Keratinocyte (primary cell): ENCODE measurements around the gene SYNE2. TPM values are rescaled to one million over a fixed set of nuclear protein-coding genes. Genes with fewer than 3 reads are reported as not detected.

ENCODE experiments used
- DNase-seq: peaks from one replicate; pipeline ENCODE4 v3.0.0-alpha.2; 2011; ENCODE audit warnings: low read depth, missing footprints, low spot score
- FAIRE-seq: peaks from 2 replicates; lab custom pipeline; 2011; peaks lifted over from hg19 to GRCh38; lab: Jason Lieb, UNC
- H2AFZ ChIP-seq: 2 replicates; pipeline ENCODE4 v1.6.0; 2012; ENCODE audit warnings: low read length, control low read depth, inconsistent platforms; ENCODE audit not compliant: control insufficient read depth
- H3K27ac ChIP-seq: 2 replicates; pipeline ENCODE4 v1.5.1; 2011; ENCODE audit warnings: low read length; ENCODE audit not compliant: control insufficient read depth, insufficient read depth
- H3K27me3 ChIP-seq: 3 replicates; pipeline ENCODE4 v1.6.0; 2011; ENCODE audit warnings: low read length; ENCODE audit not compliant: control insufficient read depth, insufficient read depth; ENCODE audit errors: extremely low read depth
- H3K36me3 ChIP-seq, 2 experiments: 2 replicates in 1 of 2; 3 replicates in 1 of 2; pipeline ENCODE4 v1.5.1; 2011; ENCODE audit warnings: low read length in 2 of 2, mild to moderate bottlenecking in 1 of 2; ENCODE audit not compliant: control insufficient read depth in 2 of 2, insufficient read depth in 2 of 2; ENCODE audit errors: extremely low read depth in 1 of 2
- H3K4me1 ChIP-seq: 3 replicates; pipeline ENCODE4 v1.5.1; 2011; ENCODE audit warnings: low read length; ENCODE audit not compliant: control insufficient read depth, insufficient read depth; ENCODE audit errors: extremely low read depth
- H3K4me2 ChIP-seq: 3 replicates; pipeline ENCODE4 v1.6.0; 2011; ENCODE audit warnings: low read depth, low read length; ENCODE audit not compliant: control insufficient read depth, insufficient read depth; ENCODE audit errors: extremely low read depth
- H3K4me3 ChIP-seq, 3 experiments: fragments of 200-600 bp in 1 of 3; sonication (generic) in 1 of 3; 2 replicates in 2 of 3; 3 replicates in 1 of 3; pipeline ENCODE4 v1.5.1; 2011 to 2016; ENCODE audit warnings: low read length in 3 of 3, mild to moderate bottlenecking in 3 of 3, control low read depth in 2 of 3, inconsistent platforms in 1 of 3, low read depth in 1 of 3, mixed read lengths in 1 of 3, mixed run types in 1 of 3, moderate library complexity in 1 of 3; ENCODE audit not compliant: control insufficient read depth in 2 of 3, insufficient read depth in 2 of 3; ENCODE audit errors: extremely low read depth in 1 of 3
- H3K79me2 ChIP-seq: 2 replicates; pipeline ENCODE4 v1.6.0; 2012; ENCODE audit warnings: low read length; ENCODE audit not compliant: control insufficient read depth, insufficient read depth
- H3K9ac ChIP-seq: 3 replicates; pipeline ENCODE4 v1.6.0; 2011; ENCODE audit warnings: low read length; ENCODE audit not compliant: control insufficient read depth, insufficient read depth; ENCODE audit errors: extremely low read depth
- H3K9me1 ChIP-seq: 3 replicates; pipeline ENCODE4 v1.6.0; 2011; ENCODE audit warnings: low read length; ENCODE audit not compliant: control insufficient read depth, insufficient read depth; ENCODE audit errors: extremely low read depth
- H3K9me3 ChIP-seq: 2 replicates; pipeline ENCODE4 v1.5.1; 2012; ENCODE audit warnings: low read depth, low read length; ENCODE audit not compliant: control insufficient read depth
- H4K20me1 ChIP-seq: 3 replicates; pipeline ENCODE4 v1.6.0; 2011; ENCODE audit warnings: low read length; ENCODE audit not compliant: control insufficient read depth, insufficient read depth; ENCODE audit errors: extremely low read depth
- EZH2 ChIP-seq: IDR thresholded peaks from one replicate; pipeline ENCODE4 v1.6.1; 2012; ENCODE audit warnings: inconsistent platforms, mild to moderate bottlenecking, low read length, moderate library complexity
- dilution Hi-C: fragments of 300-500 bp; cut with MboI; formaldehyde crosslinking; loops from one replicate; pipeline ENCODE4 v1.7.0; 2020; ENCODE audit warnings: low sequenced_read_pairs; ENCODE audit not compliant: extremely low pct_ligation_motif_present
- polyA plus RNA-seq, 5 experiments: library from polyadenylated mRNA; depleted of rRNA in 3 of 5; stranded (reverse) in 3 of 5; stranded (forward) in 1 of 5; unstranded in 1 of 5; fragments of >200 nt; gene quantifications; 1 replicate in 1 of 5; 2 replicates in 3 of 5; 3 replicates in 1 of 5; pipeline versions ENCODE4 v1.2.1 to v1.2.3, GENCODE V29; 2011 to 2012; ENCODE audit warnings: missing spikeins in 2 of 5, low read depth in 1 of 5, low replicate concordance in 1 of 5
- TF ChIP-seq, protein P1 (sequence below), 3 experiments: IDR thresholded peaks in 1 of 3; conservative IDR thresholded peaks in 1 of 3; optimal IDR thresholded peaks in 1 of 3; 2 replicates in 2 of 3; 3 replicates in 1 of 3; pipeline versions ENCODE3 to v1.5.1; 2011; ENCODE audit warnings: low read length in 3 of 3, mild to moderate bottlenecking in 3 of 3, moderate library complexity in 2 of 3, control low read depth in 1 of 3, inconsistent platforms in 1 of 3; ENCODE audit not compliant: insufficient read depth in 2 of 3; ENCODE audit errors: extremely low read depth in 1 of 3

The SYNE2 gene
- polyA plus RNA-seq, 1 donor (not counting 4 experiments of a cell fraction or from before 2014, with no cell fraction given), result 9.9 TPM

DNA sequence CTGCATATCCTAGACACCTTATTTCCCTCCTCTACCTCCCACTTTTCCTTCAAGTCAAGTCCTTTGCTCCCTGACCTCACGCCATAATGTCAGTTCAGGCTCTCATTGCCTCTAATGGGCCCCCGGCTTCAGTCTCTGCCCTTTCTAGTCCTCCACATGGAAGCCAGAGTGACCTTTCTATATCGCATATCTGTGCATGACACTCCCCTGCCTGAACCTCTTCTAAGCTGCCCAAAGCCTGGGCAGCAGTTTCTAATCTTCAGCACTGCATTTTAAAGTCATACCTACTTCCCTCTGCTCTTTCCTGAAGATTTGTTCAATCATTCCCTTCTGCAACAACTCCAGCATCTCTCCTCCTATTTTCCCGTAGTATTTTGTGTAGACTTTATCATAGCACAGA, 395.9 kb downstream of the SYNE2 start:
- Histone ChIP-seq H3K27me3 (no peaks in the 10 kb centered on the region), H3K9me1 (no peaks in the 10 kb centered on the region), H2AFZ (no peak overlapping the region), H3K9ac (no peak overlapping the region), H3K27ac (no peak overlapping the region), H3K36me3 (no peaks in the 10 kb centered on the region), H3K9me3 (no peaks in the 10 kb centered on the region), H3K4me1 (no peaks in the 10 kb centered on the region), H3K4me2 (no peak overlapping the region), H3K4me3 (no peak overlapping the region), H3K79me2 (no peaks in the 10 kb centered on the region), H4K20me1 (no peaks in the 10 kb centered on the region)
- TF ChIP-seq EZH2, result no peak
- TF ChIP-seq, protein P1, sequence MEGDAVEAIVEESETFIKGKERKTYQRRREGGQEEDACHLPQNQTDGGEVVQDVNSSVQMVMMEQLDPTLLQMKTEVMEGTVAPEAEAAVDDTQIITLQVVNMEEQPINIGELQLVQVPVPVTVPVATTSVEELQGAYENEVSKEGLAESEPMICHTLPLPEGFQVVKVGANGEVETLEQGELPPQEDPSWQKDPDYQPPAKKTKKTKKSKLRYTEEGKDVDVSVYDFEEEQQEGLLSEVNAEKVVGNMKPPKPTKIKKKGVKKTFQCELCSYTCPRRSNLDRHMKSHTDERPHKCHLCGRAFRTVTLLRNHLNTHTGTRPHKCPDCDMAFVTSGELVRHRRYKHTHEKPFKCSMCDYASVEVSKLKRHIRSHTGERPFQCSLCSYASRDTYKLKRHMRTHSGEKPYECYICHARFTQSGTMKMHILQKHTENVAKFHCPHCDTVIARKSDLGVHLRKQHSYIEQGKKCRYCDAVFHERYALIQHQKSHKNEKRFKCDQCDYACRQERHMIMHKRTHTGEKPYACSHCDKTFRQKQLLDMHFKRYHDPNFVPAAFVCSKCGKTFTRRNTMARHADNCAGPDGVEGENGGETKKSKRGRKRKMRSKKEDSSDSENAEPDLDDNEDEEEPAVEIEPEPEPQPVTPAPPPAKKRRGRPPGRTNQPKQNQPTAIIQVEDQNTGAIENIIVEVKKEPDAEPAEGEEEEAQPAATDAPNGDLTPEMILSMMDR (optimal IDR thresholded peaks at IDR 0.05 in 1 of 3, IDR thresholded peaks at IDR 0.05 in 1 of 3, conservative IDR thresholded peaks at IDR 0.05 in 1 of 3; ENCODE audit: extremely low read depth in 1 of 3, insufficient read depth in 2 of 3, low read length in 3 of 3), result no peak
- dilution Hi-C loops, result no loop called here
- DNase-seq (no peak), FAIRE-seq (no peak)

DNA sequence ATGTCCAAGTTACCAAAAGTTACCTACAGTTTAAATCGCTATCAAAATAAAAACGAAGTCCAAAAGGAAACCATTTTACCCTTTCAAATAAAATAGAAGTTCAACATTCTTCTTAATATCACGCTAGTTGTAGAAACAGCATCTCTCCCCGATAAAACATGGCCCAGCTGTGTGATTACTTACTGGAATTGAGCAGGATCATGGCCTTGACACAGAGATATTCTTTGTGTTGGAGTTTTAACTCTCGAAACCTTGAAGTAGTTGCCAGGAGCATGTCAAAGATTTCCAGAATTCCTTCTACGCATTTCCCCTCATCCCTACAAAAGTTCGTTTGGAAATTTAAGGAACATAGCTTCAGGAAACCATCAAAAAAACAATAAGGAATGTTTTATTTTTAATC, 396.6 kb downstream of the SYNE2 start:
- no peaks in the 10 kb centered on the region for H3K79me2 ChIP-seq
- TF ChIP-seq EZH2, result no peak
- TF ChIP-seq, protein P1 (optimal IDR thresholded peaks at IDR 0.05 in 1 of 3, IDR thresholded peaks at IDR 0.05 in 1 of 3, conservative IDR thresholded peaks at IDR 0.05 in 1 of 3; ENCODE audit: extremely low read depth in 1 of 3, insufficient read depth in 2 of 3, low read length in 3 of 3), result no peak
- no peak for FAIRE-seq
- DNase-seq, result no peak
- dilution Hi-C loops, result no loop called here
- no peak overlapping the region for H3K4me3 ChIP-seq
- no peak overlapping the region for H2AFZ ChIP-seq
- H3K27me3 ChIP-seq, result no peaks in the 10 kb centered on the region
- H3K27ac ChIP-seq, result no peak overlapping the region
- H3K9me1 ChIP-seq, result no peaks in the 10 kb centered on the region
- no peaks in the 10 kb centered on the region for H4K20me1 ChIP-seq
- no peak overlapping the region for H3K4me2 ChIP-seq
- no peaks in the 10 kb centered on the region for H3K36me3 ChIP-seq
- H3K9ac ChIP-seq, result no peak overlapping the region
- no peaks in the 10 kb centered on the region for H3K4me1 ChIP-seq
- H3K9me3 ChIP-seq, result no peaks in the 10 kb centered on the region
